Neural cell (in vitro differentiated cells): ENCODE measurements around the gene UBXN6.

Experiments used
- EP300 ChIP-seq: fragments of 450-650 bp; conservative IDR thresholded peaks from 2 replicates; pipeline ENCODE4 v1.6.1; 2014; ENCODE audit warnings: antibody characterized with exemption, mild to moderate bottlenecking, moderate library complexity; ENCODE audit not compliant: poor library complexity, severe bottlenecking
- EZH2 ChIP-seq: fragments of 200-600, 300-800 bp; shearing (Covaris generic), sonication (generic); IDR thresholded peaks from 2 replicates; pipeline ENCODE4 v1.6.1; 2014; ENCODE audit warnings: antibody characterized with exemption, low read length, borderline replicate concordance, mild to moderate bottlenecking; ENCODE audit not compliant: insufficient read depth, poor library complexity, severe bottlenecking
- MXI1 ChIP-seq: fragments of 450-650 bp; conservative IDR thresholded peaks from 2 replicates; pipeline ENCODE4 v1.6.1; 2014; ENCODE audit warnings: antibody characterized with exemption, mild to moderate bottlenecking; ENCODE audit not compliant: poor library complexity, severe bottlenecking
- POLR2AphosphoS5 ChIP-seq: IDR thresholded peaks from 2 replicates; pipeline ENCODE4 v1.6.1; 2012
- RAD21 ChIP-seq: fragments of 450-650 bp; conservative IDR thresholded peaks from 2 replicates; pipeline ENCODE4 v1.6.1; 2014; ENCODE audit warnings: antibody characterized with exemption, mild to moderate bottlenecking, moderate library complexity
- TAF1 ChIP-seq: IDR thresholded peaks from 2 replicates; pipeline ENCODE4 v1.6.1; 2012; ENCODE audit warnings: low read depth
- TF ChIP-seq, protein P1 (sequence below): fragments of 450-650 bp; IDR thresholded peaks from 2 replicates; pipeline ENCODE4 v1.5.1; 2014; ENCODE audit warnings: antibody characterized with exemption, mild to moderate bottlenecking, moderate library complexity; ENCODE audit not compliant: poor library complexity, severe bottlenecking
- TF ChIP-seq, protein P2 (sequence below): IDR thresholded peaks from 2 replicates; pipeline ENCODE4 v1.6.1; 2012; ENCODE audit warnings: borderline replicate concordance

DNA sequence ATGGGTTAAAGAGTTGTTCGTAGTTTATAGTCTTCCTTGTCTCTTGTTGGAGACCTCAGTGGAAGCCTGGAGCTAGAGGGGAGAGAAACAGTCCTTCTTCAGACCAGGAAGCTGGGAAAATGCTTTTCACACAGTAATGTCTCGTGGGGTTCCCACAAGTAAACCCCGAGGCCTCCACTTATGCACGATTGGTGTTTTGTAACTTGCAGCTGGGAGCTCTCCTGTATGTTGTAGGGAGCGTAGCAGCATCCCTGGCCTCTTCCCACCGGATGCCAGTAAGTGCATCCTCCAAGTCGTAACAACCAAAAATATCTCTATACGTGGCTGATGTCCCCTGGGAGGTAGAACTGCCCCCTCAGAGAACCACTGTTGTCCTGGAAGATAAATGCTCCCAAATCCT, 51.6 kb downstream of the UBXN6 start:
- TF ChIP-seq, protein P1, sequence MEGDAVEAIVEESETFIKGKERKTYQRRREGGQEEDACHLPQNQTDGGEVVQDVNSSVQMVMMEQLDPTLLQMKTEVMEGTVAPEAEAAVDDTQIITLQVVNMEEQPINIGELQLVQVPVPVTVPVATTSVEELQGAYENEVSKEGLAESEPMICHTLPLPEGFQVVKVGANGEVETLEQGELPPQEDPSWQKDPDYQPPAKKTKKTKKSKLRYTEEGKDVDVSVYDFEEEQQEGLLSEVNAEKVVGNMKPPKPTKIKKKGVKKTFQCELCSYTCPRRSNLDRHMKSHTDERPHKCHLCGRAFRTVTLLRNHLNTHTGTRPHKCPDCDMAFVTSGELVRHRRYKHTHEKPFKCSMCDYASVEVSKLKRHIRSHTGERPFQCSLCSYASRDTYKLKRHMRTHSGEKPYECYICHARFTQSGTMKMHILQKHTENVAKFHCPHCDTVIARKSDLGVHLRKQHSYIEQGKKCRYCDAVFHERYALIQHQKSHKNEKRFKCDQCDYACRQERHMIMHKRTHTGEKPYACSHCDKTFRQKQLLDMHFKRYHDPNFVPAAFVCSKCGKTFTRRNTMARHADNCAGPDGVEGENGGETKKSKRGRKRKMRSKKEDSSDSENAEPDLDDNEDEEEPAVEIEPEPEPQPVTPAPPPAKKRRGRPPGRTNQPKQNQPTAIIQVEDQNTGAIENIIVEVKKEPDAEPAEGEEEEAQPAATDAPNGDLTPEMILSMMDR = no peak
- TF ChIP-seq EZH2 = no peak
- TF ChIP-seq, protein P2, sequence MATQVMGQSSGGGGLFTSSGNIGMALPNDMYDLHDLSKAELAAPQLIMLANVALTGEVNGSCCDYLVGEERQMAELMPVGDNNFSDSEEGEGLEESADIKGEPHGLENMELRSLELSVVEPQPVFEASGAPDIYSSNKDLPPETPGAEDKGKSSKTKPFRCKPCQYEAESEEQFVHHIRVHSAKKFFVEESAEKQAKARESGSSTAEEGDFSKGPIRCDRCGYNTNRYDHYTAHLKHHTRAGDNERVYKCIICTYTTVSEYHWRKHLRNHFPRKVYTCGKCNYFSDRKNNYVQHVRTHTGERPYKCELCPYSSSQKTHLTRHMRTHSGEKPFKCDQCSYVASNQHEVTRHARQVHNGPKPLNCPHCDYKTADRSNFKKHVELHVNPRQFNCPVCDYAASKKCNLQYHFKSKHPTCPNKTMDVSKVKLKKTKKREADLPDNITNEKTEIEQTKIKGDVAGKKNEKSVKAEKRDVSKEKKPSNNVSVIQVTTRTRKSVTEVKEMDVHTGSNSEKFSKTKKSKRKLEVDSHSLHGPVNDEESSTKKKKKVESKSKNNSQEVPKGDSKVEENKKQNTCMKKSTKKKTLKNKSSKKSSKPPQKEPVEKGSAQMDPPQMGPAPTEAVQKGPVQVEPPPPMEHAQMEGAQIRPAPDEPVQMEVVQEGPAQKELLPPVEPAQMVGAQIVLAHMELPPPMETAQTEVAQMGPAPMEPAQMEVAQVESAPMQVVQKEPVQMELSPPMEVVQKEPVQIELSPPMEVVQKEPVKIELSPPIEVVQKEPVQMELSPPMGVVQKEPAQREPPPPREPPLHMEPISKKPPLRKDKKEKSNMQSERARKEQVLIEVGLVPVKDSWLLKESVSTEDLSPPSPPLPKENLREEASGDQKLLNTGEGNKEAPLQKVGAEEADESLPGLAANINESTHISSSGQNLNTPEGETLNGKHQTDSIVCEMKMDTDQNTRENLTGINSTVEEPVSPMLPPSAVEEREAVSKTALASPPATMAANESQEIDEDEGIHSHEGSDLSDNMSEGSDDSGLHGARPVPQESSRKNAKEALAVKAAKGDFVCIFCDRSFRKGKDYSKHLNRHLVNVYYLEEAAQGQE = no peak
- no peak for TF ChIP-seq POLR2AphosphoS5
- no peak for TF ChIP-seq EP300
- TF ChIP-seq TAF1 = no peak
- TF ChIP-seq MXI1 = no peak
- TF ChIP-seq RAD21 = no peak
